Inflammatory macrophage (primary cell): ENCODE results near the gene TRANK1.

ENCODE experiments used
- DNase-seq, 2 donors: peaks; one replicate each; pipeline ENCODE4 v3.0.0-alpha.2; 2020 to 2022

TRANK1 gene

GRCh38 chr3:36796881-36797280 is 148.0 kb downstream of the TRANK1 start:
- DNase-seq: peak in 1 of 2 donors; percentile 60

GRCh38 chr3:36796161-36796560 is 148.7 kb downstream of the TRANK1 start:
- DNase-seq: no peak

- DNase-seq: no peak
Measured at GRCh38 chr3:36795622-36796021, 149.2 kb downstream of the TRANK1 start.

- DNase-seq: no peak
Measured at GRCh38 chr3:36792342-36792741, 152.5 kb downstream of the TRANK1 start.

- no peak for DNase-seq
Measured at GRCh38 chr3:36790765-36791164, 154.1 kb downstream of the TRANK1 start.

- peak; percentile 95 to 96 for DNase-seq
Measured at GRCh38 chr3:36786921-36787890, 157.6 kb downstream of the TRANK1 start.

- DNase-seq: no peak
Measured at GRCh38 chr3:36784138-36784635, 160.7 kb downstream of the TRANK1 start.

GRCh38 chr3:36777424-36778218 is 167.2 kb downstream of the TRANK1 start:
- no peak for DNase-seq
